GM12891 (cell line): Measurements from ENCODE around the gene LPXN.

Source experiments
- POLR2A ChIP-seq: IDR thresholded peaks from 2 replicates; pipeline ENCODE4 v1.6.1; 2011; ENCODE audit warnings: low read depth, low read length, control low read depth
- POLR2AphosphoS5 ChIP-seq: IDR thresholded peaks from 2 replicates; pipeline ENCODE4 v1.6.1; 2011; ENCODE audit warnings: low read depth, low read length, control low read depth

DNA sequence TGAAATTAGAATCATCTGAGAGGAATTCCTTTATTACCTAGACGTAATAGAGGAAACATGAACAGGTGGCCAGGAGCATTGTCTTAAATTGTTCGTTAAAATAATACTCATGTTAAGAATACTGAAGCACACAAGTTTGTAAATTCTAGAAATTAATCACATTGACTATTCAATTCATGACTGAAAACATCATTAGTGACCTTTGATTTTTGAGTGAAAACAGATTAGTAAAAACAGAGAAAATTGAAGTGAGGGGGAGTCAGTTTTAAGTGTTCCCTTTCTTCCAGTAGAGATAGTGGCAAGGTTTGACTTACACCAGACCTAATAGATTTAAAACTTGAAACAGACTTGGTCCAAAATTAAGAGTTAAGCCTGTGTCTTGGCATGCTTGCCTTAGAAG, 4.7 kb upstream of the LPXN start:
- TF ChIP-seq POLR2AphosphoS5 (no peak), POLR2A (no peak)
